ENCODE results near the gene RIIAD1. TPM values are rescaled to one million over a fixed set of nuclear protein-coding genes. Genes with fewer than 3 reads are reported as not detected.

RIIAD1 gene
- polyA plus RNA-seq, 1 donor (not counting 4 experiments of a cell fraction or from before 2014, with no cell fraction given): not detected

GRCh38 chr1:151705753-151706463, 15.4 kb upstream of the RIIAD1 start:
- Histone ChIP-seq H3K9me1 (ENCODE audit: control insufficient read depth, extremely low read depth, insufficient read depth, low read length) (no peaks in the 10 kb centered on the region), H3K36me3 (ENCODE audit: control insufficient read depth in 2 of 2, extremely low read depth in 1 of 2, insufficient read depth in 2 of 2, low read length in 2 of 2) (peaks cover 0 to 2% of the 10 kb centered on the region in 2 experiments), H3K4me2 (ENCODE audit: control insufficient read depth, extremely low read depth, insufficient read depth, low read depth, low read length) (no peak overlapping the region), H3K9me3 (ENCODE audit: control insufficient read depth, low read depth, low read length) (no peaks in the 10 kb centered on the region), H3K4me3 (ENCODE audit: control insufficient read depth in 2 of 3, extremely low read depth in 1 of 3, insufficient read depth in 2 of 3, low read depth in 1 of 3, low read length in 3 of 3) (no peak overlapping the region), H3K27ac (ENCODE audit: control insufficient read depth, insufficient read depth, low read length) (no peak overlapping the region), H3K27me3 (ENCODE audit: control insufficient read depth, extremely low read depth, insufficient read depth, low read length) (peaks cover 5% of the 10 kb centered on the region), H2AFZ (ENCODE audit: control insufficient read depth, low read length) (no peak overlapping the region), H4K20me1 (ENCODE audit: control insufficient read depth, extremely low read depth, insufficient read depth, low read length) (no peaks in the 10 kb centered on the region), H3K79me2 (ENCODE audit: control insufficient read depth, insufficient read depth, low read length) (no peaks in the 10 kb centered on the region), H3K4me1 (ENCODE audit: control insufficient read depth, extremely low read depth, insufficient read depth, low read length) (no peaks in the 10 kb centered on the region), H3K9ac (ENCODE audit: control insufficient read depth, extremely low read depth, insufficient read depth, low read length) (no peak overlapping the region)
- FAIRE-seq (no peak), DNase-seq (ENCODE audit: low read depth, low spot score) (no peak)
- TF ChIP-seq CTCF (optimal IDR thresholded peaks at IDR 0.05 in 1 of 3, IDR thresholded peaks at IDR 0.05 in 1 of 3, conservative IDR thresholded peaks at IDR 0.05 in 1 of 3; ENCODE audit: extremely low read depth in 1 of 3, insufficient read depth in 2 of 3, low read length in 3 of 3): no peak
- TF ChIP-seq EZH2 (IDR thresholded peaks at IDR 0.05; ENCODE audit: low read length): no peak
- dilution Hi-C loops (cut with MboI; ENCODE audit: extremely low pct_ligation_motif_present, low sequenced_read_pairs): no loop called here

- Histone ChIP-seq H2AFZ (ENCODE audit: control insufficient read depth, low read length) (no peak overlapping the region), H3K9me1 (ENCODE audit: control insufficient read depth, extremely low read depth, insufficient read depth, low read length) (no peaks in the 10 kb centered on the region), H3K27ac (ENCODE audit: control insufficient read depth, insufficient read depth, low read length) (no peak overlapping the region), H3K27me3 (ENCODE audit: control insufficient read depth, extremely low read depth, insufficient read depth, low read length) (peaks cover 5% of the 10 kb centered on the region), H3K4me2 (ENCODE audit: control insufficient read depth, extremely low read depth, insufficient read depth, low read depth, low read length) (no peak overlapping the region), H3K4me3 (ENCODE audit: control insufficient read depth in 2 of 3, extremely low read depth in 1 of 3, insufficient read depth in 2 of 3, low read depth in 1 of 3, low read length in 3 of 3) (no peak overlapping the region), H4K20me1 (ENCODE audit: control insufficient read depth, extremely low read depth, insufficient read depth, low read length) (no peaks in the 10 kb centered on the region), H3K9me3 (ENCODE audit: control insufficient read depth, low read depth, low read length) (no peaks in the 10 kb centered on the region), H3K36me3 (ENCODE audit: control insufficient read depth in 2 of 2, extremely low read depth in 1 of 2, insufficient read depth in 2 of 2, low read length in 2 of 2) (no peaks in the 10 kb centered on the region), H3K4me1 (ENCODE audit: control insufficient read depth, extremely low read depth, insufficient read depth, low read length) (no peaks in the 10 kb centered on the region), H3K79me2 (ENCODE audit: control insufficient read depth, insufficient read depth, low read length) (no peaks in the 10 kb centered on the region), H3K9ac (ENCODE audit: control insufficient read depth, extremely low read depth, insufficient read depth, low read length) (no peak overlapping the region)
- dilution Hi-C loops (cut with MboI; ENCODE audit: extremely low pct_ligation_motif_present, low sequenced_read_pairs): no loop called here
- TF ChIP-seq EZH2 (IDR thresholded peaks at IDR 0.05; ENCODE audit: low read length): no peak
- TF ChIP-seq CTCF (optimal IDR thresholded peaks at IDR 0.05 in 1 of 3, IDR thresholded peaks at IDR 0.05 in 1 of 3, conservative IDR thresholded peaks at IDR 0.05 in 1 of 3; ENCODE audit: extremely low read depth in 1 of 3, insufficient read depth in 2 of 3, low read length in 3 of 3): no peak
- DNase-seq (ENCODE audit: low read depth, low spot score) (no peak), FAIRE-seq (no peak)
Observed at GRCh38 chr1:151706464-151707415, 14.6 kb upstream of the RIIAD1 start.

Data from keratinocyte (primary cell).